HG03575 (cell line): ENCODE results near the gene PCDH9.

ENCODE experiments used
- ATAC-seq: cut with Tn5 transposase; IDR thresholded peaks from one replicate; pipeline ENCODE4 v1.9.1; 2021; ENCODE audit not compliant: unreplicated experiment, insufficient number of reproducible peaks, low FRiP score; ENCODE audit errors: extremely low read depth

Gene PCDH9

GRCh38 chr13:66840621-66841020, 389.5 kb downstream of the PCDH9 start:
- ATAC-seq, result no peak

- no peak for ATAC-seq
Observed at GRCh38 chr13:66837246-66837645, 392.9 kb downstream of the PCDH9 start.

GRCh38 chr13:66835040-66835628, 395.0 kb downstream of the PCDH9 start:
- no peak for ATAC-seq

- no peak for ATAC-seq
Observed at GRCh38 chr13:66830940-66831716, 399.0 kb downstream of the PCDH9 start.

- ATAC-seq, result no peak
Observed at GRCh38 chr13:66829803-66830202, 400.3 kb downstream of the PCDH9 start.

GRCh38 chr13:66826398-66826797, 403.7 kb downstream of the PCDH9 start:
- no peak for ATAC-seq

- ATAC-seq, result no peak
Observed at GRCh38 chr13:66821551-66821950, 408.6 kb downstream of the PCDH9 start.

GRCh38 chr13:66811455-66811854, 418.7 kb downstream of the PCDH9 start:
- no peak for ATAC-seq

- no peak for ATAC-seq
Observed at GRCh38 chr13:66809485-66809884, 420.7 kb downstream of the PCDH9 start.

GRCh38 chr13:66807251-66807650, 422.9 kb downstream of the PCDH9 start:
- no peak for ATAC-seq

GRCh38 chr13:66805657-66806056, 424.5 kb downstream of the PCDH9 start:
- no peak for ATAC-seq

GRCh38 chr13:66803808-66804456, 426.2 kb downstream of the PCDH9 start:
- ATAC-seq, result no peak

GRCh38 chr13:66803013-66803807, 426.9 kb downstream of the PCDH9 start:
- no peak for ATAC-seq

GRCh38 chr13:66795636-66796035, 434.5 kb downstream of the PCDH9 start:
- no peak for ATAC-seq

GRCh38 chr13:66794340-66795031, 435.6 kb downstream of the PCDH9 start:
- ATAC-seq, result no peak

- no peak for ATAC-seq
Observed at GRCh38 chr13:66790861-66791260, 439.3 kb downstream of the PCDH9 start.

- no peak for ATAC-seq
Observed at GRCh38 chr13:66781241-66781640, 448.9 kb downstream of the PCDH9 start.

- no peak for ATAC-seq
Observed at GRCh38 chr13:66780814-66781213, 449.3 kb downstream of the PCDH9 start.

GRCh38 chr13:66778461-66778860, 451.7 kb downstream of the PCDH9 start:
- no peak for ATAC-seq
